ENCODE results near the gene CAPN13. TPM values are rescaled to one million over a fixed set of nuclear protein-coding genes. Genes with fewer than 3 reads are reported as not detected.

CAPN13 gene
- total RNA-seq, 2 donors from 2014 or later, result 1.1 TPM; not detected in 1

GRCh38 chr2:30721241-30721640 is 86.0 kb downstream of the CAPN13 start:
- H3K27me3 ChIP-seq (replicated peaks; ENCODE audit: insufficient read depth), result no peaks in the 10 kb centered on the region
- H3K9me3 ChIP-seq, result no peaks in the 10 kb centered on the region
- TF ChIP-seq, protein P1, sequence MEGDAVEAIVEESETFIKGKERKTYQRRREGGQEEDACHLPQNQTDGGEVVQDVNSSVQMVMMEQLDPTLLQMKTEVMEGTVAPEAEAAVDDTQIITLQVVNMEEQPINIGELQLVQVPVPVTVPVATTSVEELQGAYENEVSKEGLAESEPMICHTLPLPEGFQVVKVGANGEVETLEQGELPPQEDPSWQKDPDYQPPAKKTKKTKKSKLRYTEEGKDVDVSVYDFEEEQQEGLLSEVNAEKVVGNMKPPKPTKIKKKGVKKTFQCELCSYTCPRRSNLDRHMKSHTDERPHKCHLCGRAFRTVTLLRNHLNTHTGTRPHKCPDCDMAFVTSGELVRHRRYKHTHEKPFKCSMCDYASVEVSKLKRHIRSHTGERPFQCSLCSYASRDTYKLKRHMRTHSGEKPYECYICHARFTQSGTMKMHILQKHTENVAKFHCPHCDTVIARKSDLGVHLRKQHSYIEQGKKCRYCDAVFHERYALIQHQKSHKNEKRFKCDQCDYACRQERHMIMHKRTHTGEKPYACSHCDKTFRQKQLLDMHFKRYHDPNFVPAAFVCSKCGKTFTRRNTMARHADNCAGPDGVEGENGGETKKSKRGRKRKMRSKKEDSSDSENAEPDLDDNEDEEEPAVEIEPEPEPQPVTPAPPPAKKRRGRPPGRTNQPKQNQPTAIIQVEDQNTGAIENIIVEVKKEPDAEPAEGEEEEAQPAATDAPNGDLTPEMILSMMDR (IDR thresholded peaks at IDR 0.05), result no peak
- H3K27ac ChIP-seq, result no peak overlapping the region
- no peak for DNase-seq (ENCODE audit: low spot score)
- no peak for ATAC-seq (ENCODE audit: insufficient number of reproducible peaks, low FRiP score, low read depth)
- no peak overlapping the region for H3K4me3 ChIP-seq
- H3K36me3 ChIP-seq, result no peaks in the 10 kb centered on the region
- no peaks in the 10 kb centered on the region for H3K4me1 ChIP-seq (ENCODE audit: control insufficient read depth in 1 of 2, low read depth in 2 of 2)

- Histone ChIP-seq H3K27me3 (replicated peaks; ENCODE audit: insufficient read depth) (no peaks in the 10 kb centered on the region), H3K27ac (no peak overlapping the region), H3K36me3 (no peaks in the 10 kb centered on the region), H3K4me1 (ENCODE audit: control insufficient read depth in 1 of 2, low read depth in 2 of 2) (no peaks in the 10 kb centered on the region), H3K4me3 (no peak overlapping the region), H3K9me3 (no peaks in the 10 kb centered on the region)
- no peak for ATAC-seq (ENCODE audit: insufficient number of reproducible peaks, low FRiP score, low read depth)
- DNase-seq (ENCODE audit: low spot score), result no peak
- TF ChIP-seq, protein P1 (IDR thresholded peaks at IDR 0.05), result no peak
Measured at GRCh38 chr2:30717081-30717650, 90.1 kb downstream of the CAPN13 start.

GRCh38 chr2:30716123-30716900 is 90.9 kb downstream of the CAPN13 start:
- Histone ChIP-seq H3K4me1 (ENCODE audit: control insufficient read depth in 1 of 2, low read depth in 2 of 2) (no peaks in the 10 kb centered on the region), H3K36me3 (no peaks in the 10 kb centered on the region), H3K4me3 (no peak overlapping the region), H3K9me3 (no peaks in the 10 kb centered on the region), H3K27me3 (replicated peaks; ENCODE audit: insufficient read depth) (no peaks in the 10 kb centered on the region), H3K27ac (no peak overlapping the region)
- ATAC-seq (ENCODE audit: insufficient number of reproducible peaks, low FRiP score, low read depth) (no peak), DNase-seq (ENCODE audit: low spot score) (no peak)
- TF ChIP-seq, protein P1 (IDR thresholded peaks at IDR 0.05), result no peak

DNA sequence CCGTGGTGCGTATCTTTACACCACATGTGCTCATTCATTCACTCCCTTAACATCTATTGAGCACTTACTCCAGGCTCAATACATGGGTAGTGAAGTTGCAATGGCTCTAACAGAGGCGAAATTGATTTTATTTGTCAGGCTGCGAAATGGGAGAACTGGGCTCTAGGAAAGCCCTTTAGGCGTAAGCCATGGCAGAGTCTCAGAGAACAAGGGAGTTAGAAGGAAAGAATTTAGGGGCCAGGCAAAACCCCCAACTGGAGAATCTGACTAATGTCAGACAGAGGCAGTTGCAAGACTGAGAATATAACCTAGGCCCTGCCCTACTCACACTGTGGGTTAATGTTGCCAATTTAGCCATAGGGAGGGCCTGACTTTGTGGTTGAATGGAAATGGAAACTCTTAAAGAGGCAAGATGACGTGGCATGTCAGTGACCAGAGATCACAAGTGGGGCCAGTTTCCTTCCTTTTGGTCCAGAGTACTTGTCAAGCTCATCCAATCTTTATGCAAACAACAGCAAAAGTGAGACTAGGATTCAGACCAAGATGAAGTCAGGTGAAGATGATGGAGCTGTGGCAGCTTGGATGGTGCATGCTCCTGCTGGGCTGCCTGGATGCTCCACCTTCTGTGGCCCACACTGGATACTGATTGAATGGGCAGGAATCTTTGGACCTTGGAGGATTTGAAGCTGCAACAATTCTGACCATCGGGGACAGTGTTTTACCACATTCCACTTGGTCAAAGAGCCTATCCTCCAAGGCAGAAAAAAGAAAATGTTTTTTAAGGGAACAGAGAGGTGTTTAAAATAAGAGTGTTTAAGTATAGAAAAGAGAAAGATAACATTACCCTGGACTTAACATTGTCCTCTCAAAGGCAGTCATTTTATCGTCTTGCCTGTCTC is 92.2 kb downstream of the CAPN13 start:
- Histone ChIP-seq H3K36me3 (no peaks in the 10 kb centered on the region), H3K9me3 (no peaks in the 10 kb centered on the region), H3K27ac (no peak overlapping the region), H3K4me3 (no peak overlapping the region), H3K4me1 (ENCODE audit: control insufficient read depth in 1 of 2, low read depth in 2 of 2) (no peaks in the 10 kb centered on the region), H3K27me3 (replicated peaks; ENCODE audit: insufficient read depth) (no peaks in the 10 kb centered on the region)
- DNase-seq (ENCODE audit: low spot score), result no peak
- ATAC-seq (ENCODE audit: insufficient number of reproducible peaks, low FRiP score, low read depth), result no peak
- TF ChIP-seq, protein P1 (IDR thresholded peaks at IDR 0.05), result no peak

DNA sequence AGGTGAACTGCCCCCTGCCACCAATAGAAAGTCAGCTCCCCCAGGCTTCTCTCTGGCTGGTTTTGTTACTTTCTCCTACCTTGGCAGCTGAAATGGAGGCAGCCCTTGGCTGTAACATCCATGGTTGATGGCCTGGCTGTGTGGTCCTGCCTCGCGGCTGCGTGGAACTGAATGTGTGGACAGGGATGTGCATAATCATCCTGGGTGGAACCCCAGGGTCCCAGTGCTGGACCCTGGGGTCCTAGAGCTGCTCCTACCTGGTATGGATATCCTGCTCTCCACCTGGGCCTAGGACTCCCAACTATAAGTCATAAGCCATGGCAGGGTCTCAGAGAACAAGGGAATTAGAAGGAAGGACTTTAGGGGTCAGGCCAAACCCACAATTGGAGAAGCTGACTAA is 93.5 kb downstream of the CAPN13 start:
- peak; percentile 27 for ATAC-seq (ENCODE audit: insufficient number of reproducible peaks, low FRiP score, low read depth)
- H3K9me3 ChIP-seq, result no peaks in the 10 kb centered on the region

More for the DNA sequence above, 93.5 kb downstream of the CAPN13 start:
- H3K36me3 ChIP-seq, result no peaks in the 10 kb centered on the region
- TF ChIP-seq, protein P1 (IDR thresholded peaks at IDR 0.05), result no peak
- peaks cover 0 to 10% of the 10 kb centered on the region in 2 donors for H3K4me1 ChIP-seq (ENCODE audit: control insufficient read depth in 1 of 2, low read depth in 2 of 2)
- no peaks in the 10 kb centered on the region for H3K27me3 ChIP-seq (replicated peaks; ENCODE audit: insufficient read depth)
- no peak overlapping the region for H3K4me3 ChIP-seq
- no peak overlapping the region for H3K27ac ChIP-seq
- DNase-seq (ENCODE audit: low spot score), result no peak

Measured in thoracic aorta (tissue), 2 donors.